ENCODE results near the gene TNFAIP3. TPM values are rescaled to one million over a fixed set of nuclear protein-coding genes. Genes with fewer than 3 reads are reported as not detected.

Gene TNFAIP3
- polyA plus RNA-seq, 1 donor: 21.9 TPM

GRCh38 chr6:137923866-137924653 is 57.0 kb downstream of the TNFAIP3 start:
- WGBS (ENCODE audit: insufficient coverage, low lambda C conversion rate): no CpG with 5 or more reads among the region's 4 CpGs
- H3K27ac ChIP-seq (ENCODE audit: low read length): no peak overlapping the region

GRCh38 chr6:137925141-137925698 is 58.2 kb downstream of the TNFAIP3 start:
- Histone ChIP-seq H3K4me1 (ENCODE audit: control insufficient read depth, insufficient read depth, low read length) (peaks cover 10% of the 10 kb centered on the region), H3K27ac (ENCODE audit: low read length) (no peak overlapping the region), H3K4me3 (ENCODE audit: low read length) (no peak overlapping the region), H3K36me3 (ENCODE audit: control insufficient read depth, insufficient read depth, low read length) (no peaks in the 10 kb centered on the region), H3K27me3 (ENCODE audit: control insufficient read depth, insufficient read depth, low read length) (no peaks in the 10 kb centered on the region), H3K9me3 (ENCODE audit: control insufficient read depth, low read depth, low read length) (no peaks in the 10 kb centered on the region)
- DNase-seq: no peak
- WGBS (ENCODE audit: insufficient coverage, low lambda C conversion rate): no CpG with 5 or more reads among the region's 12 CpGs

More at GRCh38 chr6:137923866-137924653, 57.0 kb downstream of the TNFAIP3 start:
- H3K9me3 ChIP-seq (ENCODE audit: control insufficient read depth, low read depth, low read length): no peaks in the 10 kb centered on the region
- H3K4me1 ChIP-seq (ENCODE audit: control insufficient read depth, insufficient read depth, low read length): peaks cover 10% of the 10 kb centered on the region
- H3K27me3 ChIP-seq (ENCODE audit: control insufficient read depth, insufficient read depth, low read length): no peaks in the 10 kb centered on the region
- no peaks in the 10 kb centered on the region for H3K36me3 ChIP-seq (ENCODE audit: control insufficient read depth, insufficient read depth, low read length)
- DNase-seq: peak; percentile 41 to 57
- no peak overlapping the region for H3K4me3 ChIP-seq (ENCODE audit: low read length)

- no CpG with 5 or more reads among the region's 1 CpG for WGBS (ENCODE audit: insufficient coverage, low lambda C conversion rate)
- no peaks in the 10 kb centered on the region for H3K27me3 ChIP-seq (ENCODE audit: control insufficient read depth, insufficient read depth, low read length)
- H3K27ac ChIP-seq (ENCODE audit: low read length): no peak overlapping the region
- H3K36me3 ChIP-seq (ENCODE audit: control insufficient read depth, insufficient read depth, low read length): no peaks in the 10 kb centered on the region
- no peaks in the 10 kb centered on the region for H3K9me3 ChIP-seq (ENCODE audit: control insufficient read depth, low read depth, low read length)
- peaks cover 10% of the 10 kb centered on the region for H3K4me1 ChIP-seq (ENCODE audit: control insufficient read depth, insufficient read depth, low read length)
- H3K4me3 ChIP-seq (ENCODE audit: low read length): no peak overlapping the region
- DNase-seq: peak; percentile 28 to 57
Observed at GRCh38 chr6:137926207-137926731, 59.2 kb downstream of the TNFAIP3 start.

GRCh38 chr6:137926985-137927384 is 59.9 kb downstream of the TNFAIP3 start:
- no peak for DNase-seq
- no peaks in the 10 kb centered on the region for H3K27me3 ChIP-seq (ENCODE audit: control insufficient read depth, insufficient read depth, low read length)
- no peak overlapping the region for H3K27ac ChIP-seq (ENCODE audit: low read length)
- no peaks in the 10 kb centered on the region for H3K9me3 ChIP-seq (ENCODE audit: control insufficient read depth, low read depth, low read length)
- WGBS (ENCODE audit: insufficient coverage, low lambda C conversion rate): no CpG with 5 or more reads among the region's 3 CpGs
- no peak overlapping the region for H3K4me3 ChIP-seq (ENCODE audit: low read length)
- no peaks in the 10 kb centered on the region for H3K36me3 ChIP-seq (ENCODE audit: control insufficient read depth, insufficient read depth, low read length)
- peaks cover 10% of the 10 kb centered on the region for H3K4me1 ChIP-seq (ENCODE audit: control insufficient read depth, insufficient read depth, low read length)

GRCh38 chr6:137927777-137928218 is 60.7 kb downstream of the TNFAIP3 start:
- H3K27ac ChIP-seq (ENCODE audit: low read length): no peak overlapping the region
- WGBS (ENCODE audit: insufficient coverage, low lambda C conversion rate): 75% methylated on average over 1 of the region's 8 CpGs

GRCh38 chr6:137928286-137928685 is 61.2 kb downstream of the TNFAIP3 start:
- Histone ChIP-seq H3K4me1 (ENCODE audit: control insufficient read depth, insufficient read depth, low read length) (peaks cover 10% of the 10 kb centered on the region), H3K27me3 (ENCODE audit: control insufficient read depth, insufficient read depth, low read length) (no peaks in the 10 kb centered on the region), H3K4me3 (ENCODE audit: low read length) (no peak overlapping the region), H3K9me3 (ENCODE audit: control insufficient read depth, low read depth, low read length) (no peaks in the 10 kb centered on the region), H3K27ac (ENCODE audit: low read length) (no peak overlapping the region), H3K36me3 (ENCODE audit: control insufficient read depth, insufficient read depth, low read length) (no peaks in the 10 kb centered on the region)
- 80% methylated on average over 1 of the region's 2 CpGs for WGBS (ENCODE audit: insufficient coverage, low lambda C conversion rate)
- DNase-seq: no peak

More at GRCh38 chr6:137927777-137928218, 60.7 kb downstream of the TNFAIP3 start:
- Histone ChIP-seq H3K9me3 (ENCODE audit: control insufficient read depth, low read depth, low read length) (no peaks in the 10 kb centered on the region), H3K4me1 (ENCODE audit: control insufficient read depth, insufficient read depth, low read length) (peaks cover 10% of the 10 kb centered on the region), H3K36me3 (ENCODE audit: control insufficient read depth, insufficient read depth, low read length) (no peaks in the 10 kb centered on the region), H3K4me3 (ENCODE audit: low read length) (no peak overlapping the region), H3K27me3 (ENCODE audit: control insufficient read depth, insufficient read depth, low read length) (no peaks in the 10 kb centered on the region)
- DNase-seq: peak in 1 of 2 donors; percentile 17

- Histone ChIP-seq H3K36me3 (ENCODE audit: control insufficient read depth, insufficient read depth, low read length) (no peaks in the 10 kb centered on the region), H3K4me1 (ENCODE audit: control insufficient read depth, insufficient read depth, low read length) (no peaks in the 10 kb centered on the region), H3K9me3 (ENCODE audit: control insufficient read depth, low read depth, low read length) (peaks cover 6% of the 10 kb centered on the region), H3K27me3 (ENCODE audit: control insufficient read depth, insufficient read depth, low read length) (no peaks in the 10 kb centered on the region), H3K4me3 (ENCODE audit: low read length) (no peak overlapping the region), H3K27ac (ENCODE audit: low read length) (no peak overlapping the region)
- WGBS (ENCODE audit: insufficient coverage, low lambda C conversion rate): 87% methylated on average over 2 of the region's 6 CpGs
- DNase-seq: no peak
Observed at GRCh38 chr6:137931849-137932465, 64.9 kb downstream of the TNFAIP3 start.

Other genes starting within 250 kb of the TNFAIP3 start
- gene PERP, start 240.2 kb downstream of the TNFAIP3 start, polyA plus RNA-seq: 77.6 TPM

All from large intestine (tissue), 3 donors.